NCI-H128 (cell line): ENCODE data around the gene PACS1.

ENCODE experiments used
- DNase-seq: peaks from one replicate; lab custom pipeline; 2025; ENCODE audit not compliant: unreplicated experiment; lab: John Stamatoyannopoulos, UW

The PACS1 gene

DNA sequence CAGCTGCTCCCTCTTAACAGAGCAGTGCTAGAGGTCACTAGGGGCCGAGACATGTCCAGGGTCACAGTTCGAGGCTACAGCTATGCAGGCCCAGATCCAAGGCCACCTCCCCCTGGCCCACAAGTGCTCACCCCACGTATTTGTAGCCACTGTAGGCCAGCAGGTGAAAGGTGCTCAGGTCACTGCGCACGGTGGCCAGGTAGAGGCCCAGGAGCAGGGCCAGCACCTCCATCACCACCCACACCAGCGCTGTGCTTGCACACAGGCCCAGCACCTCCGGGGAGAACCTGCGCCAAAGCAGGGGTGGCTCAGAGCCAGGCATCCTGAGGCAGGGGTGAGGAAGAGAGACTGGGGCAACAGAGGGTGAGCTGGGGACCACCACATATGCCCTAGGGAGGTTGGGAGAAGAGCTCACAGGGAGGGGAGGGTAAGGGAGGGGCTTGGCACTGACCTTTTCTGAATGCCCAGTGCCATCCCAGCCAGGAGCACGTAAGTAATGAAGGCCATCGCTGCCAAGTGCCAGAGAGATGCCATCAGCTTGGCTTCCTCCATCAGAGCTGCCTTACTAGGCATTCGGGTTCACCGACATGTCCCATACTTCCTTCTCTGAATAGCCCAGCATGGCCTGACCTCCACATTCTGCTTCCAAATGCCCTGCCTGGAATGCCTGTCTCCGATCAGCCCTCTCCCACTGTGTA is 215.3 kb downstream of the PACS1 start:
- DNase-seq = no peak

DNA sequence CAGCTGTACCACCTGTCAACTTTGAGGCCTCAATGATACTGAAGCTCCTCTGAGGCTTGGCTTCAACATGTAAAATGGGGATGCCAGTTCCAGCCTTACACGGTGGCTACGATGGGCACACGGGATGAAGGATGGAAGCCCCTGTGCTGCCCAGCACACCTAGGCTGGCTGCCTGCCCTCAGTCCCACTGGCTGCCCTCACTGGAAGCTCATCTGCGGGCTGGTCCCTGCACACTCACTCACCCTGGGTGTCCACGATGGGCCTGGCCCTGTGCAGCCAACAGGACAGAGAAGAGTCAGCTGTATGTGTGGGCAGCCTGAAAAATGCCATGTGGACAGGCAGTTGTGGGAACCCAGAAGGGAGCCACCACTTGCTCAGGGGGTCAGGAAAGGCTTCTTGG is 216.6 kb downstream of the PACS1 start:
- DNase-seq = no peak

DNA sequence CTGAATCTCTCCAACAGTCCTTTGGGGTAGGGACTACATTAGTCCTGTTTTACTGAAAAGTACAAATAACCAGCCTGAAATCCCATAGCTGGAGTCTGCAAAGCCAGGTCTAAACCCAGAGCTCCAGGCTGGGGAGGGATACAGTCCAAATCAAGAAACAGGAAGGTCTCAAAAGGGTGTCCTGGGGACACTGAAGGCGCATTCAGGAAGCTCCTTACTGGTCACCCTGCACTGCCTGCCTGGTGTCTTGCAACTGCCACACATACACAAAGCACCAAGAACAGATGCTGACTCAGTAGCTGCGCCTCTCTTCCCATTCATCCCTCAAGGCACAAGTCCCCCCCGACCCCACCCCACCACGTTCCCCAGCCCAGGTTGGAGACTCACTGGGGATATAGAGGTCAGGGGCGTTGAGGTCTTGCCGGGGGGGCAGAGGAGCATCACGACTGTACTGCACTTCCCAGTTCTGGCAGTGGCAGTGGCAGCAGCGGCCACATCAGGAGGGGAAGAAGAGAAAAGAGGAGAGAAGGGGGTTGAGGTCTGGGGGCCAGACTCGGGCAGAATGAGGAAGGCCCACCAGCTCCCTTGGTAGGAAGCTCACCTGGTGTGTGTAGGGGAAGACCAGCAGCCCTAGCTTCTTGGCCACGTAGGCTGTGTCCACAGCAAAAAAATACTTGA is 217.3 kb downstream of the PACS1 start:
- no peak for DNase-seq

DNA sequence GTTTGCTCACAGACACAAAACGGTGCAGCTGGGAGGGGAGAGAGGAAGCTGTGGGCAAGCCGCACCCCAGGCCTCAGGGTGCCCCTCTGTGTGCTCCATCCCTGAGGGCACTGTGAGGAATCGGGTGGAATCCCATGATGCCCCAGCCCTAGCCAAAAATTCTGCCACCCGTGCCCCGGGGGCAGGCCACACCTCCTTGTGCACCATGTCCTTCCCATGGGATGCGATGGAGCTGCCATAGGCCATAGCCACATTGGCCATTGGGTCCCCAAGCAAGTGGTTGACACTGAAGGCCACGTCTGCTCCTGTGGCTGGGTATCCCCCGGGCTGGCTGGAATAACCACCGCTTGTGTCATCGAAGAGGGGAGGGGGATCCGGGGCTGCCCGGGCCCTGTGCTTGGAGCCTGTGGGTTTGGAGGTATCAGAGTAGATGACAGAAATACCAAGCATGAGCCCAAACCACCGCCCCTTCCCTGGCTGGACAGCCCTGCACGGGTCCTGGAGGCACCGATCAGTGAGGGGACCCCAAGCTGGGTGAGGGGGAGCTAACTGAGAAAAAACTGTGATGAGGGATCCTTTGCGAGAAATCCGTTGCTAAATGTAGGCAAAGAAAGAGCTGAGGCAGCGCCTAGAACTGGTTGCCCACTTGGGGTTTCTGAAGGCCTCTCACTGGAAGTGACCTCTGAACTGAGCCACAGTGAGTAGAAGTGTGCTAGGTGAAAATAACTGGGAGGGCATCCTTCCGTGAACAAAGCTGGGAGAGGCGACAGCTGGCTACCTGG is 218.0 kb downstream of the PACS1 start:
- no peak for DNase-seq

DNA sequence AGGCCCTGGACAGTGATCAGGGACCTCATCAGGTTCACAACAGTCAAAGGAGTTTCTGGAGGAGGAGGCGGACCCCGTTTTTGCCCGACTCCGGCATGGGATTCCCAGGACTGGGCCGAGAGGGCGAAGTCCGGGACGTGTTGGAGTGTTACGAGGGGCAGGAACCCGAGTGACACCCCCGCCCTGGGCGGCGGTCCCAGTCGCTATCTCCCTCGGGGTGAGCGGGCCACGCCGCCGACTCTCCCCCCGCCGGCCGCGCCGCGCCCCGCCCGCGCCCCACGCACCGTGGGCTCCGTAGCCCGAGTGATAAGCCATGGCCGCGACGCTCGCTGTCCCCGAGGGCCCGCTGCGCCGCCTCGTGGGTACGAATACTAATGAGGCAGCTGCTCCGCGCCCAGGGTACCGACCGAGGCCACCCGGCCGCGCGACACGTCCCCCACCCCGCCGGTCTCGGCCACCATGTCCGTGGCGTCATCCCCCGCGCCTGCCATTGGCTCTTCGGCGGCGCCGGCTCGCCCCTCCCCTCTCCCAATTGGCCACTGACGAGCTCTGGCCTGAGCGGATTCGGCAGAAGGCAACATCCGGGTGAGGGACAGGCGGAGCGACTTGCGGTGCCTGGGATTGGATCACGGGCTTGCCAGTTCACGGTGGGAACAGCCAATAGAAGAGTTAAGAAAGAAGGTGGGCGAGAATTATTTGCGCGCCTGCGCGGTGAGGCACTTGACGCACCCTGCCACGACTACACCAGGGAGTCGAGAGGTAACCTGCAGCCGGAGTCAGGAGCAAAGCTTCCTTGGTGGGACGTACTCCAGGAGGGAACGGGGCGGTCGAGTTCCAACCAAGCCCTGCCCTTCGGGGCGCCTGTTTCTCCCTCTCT is 218.8 kb downstream of the PACS1 start, which contains the start of gene YIF1A:
YIF1A (minus strand) TSS at position 473 of the 877 bp plus-strand sequence; CDS start at position 315, 158 bp downstream.
- peak; percentile 97 for DNase-seq

DNA sequence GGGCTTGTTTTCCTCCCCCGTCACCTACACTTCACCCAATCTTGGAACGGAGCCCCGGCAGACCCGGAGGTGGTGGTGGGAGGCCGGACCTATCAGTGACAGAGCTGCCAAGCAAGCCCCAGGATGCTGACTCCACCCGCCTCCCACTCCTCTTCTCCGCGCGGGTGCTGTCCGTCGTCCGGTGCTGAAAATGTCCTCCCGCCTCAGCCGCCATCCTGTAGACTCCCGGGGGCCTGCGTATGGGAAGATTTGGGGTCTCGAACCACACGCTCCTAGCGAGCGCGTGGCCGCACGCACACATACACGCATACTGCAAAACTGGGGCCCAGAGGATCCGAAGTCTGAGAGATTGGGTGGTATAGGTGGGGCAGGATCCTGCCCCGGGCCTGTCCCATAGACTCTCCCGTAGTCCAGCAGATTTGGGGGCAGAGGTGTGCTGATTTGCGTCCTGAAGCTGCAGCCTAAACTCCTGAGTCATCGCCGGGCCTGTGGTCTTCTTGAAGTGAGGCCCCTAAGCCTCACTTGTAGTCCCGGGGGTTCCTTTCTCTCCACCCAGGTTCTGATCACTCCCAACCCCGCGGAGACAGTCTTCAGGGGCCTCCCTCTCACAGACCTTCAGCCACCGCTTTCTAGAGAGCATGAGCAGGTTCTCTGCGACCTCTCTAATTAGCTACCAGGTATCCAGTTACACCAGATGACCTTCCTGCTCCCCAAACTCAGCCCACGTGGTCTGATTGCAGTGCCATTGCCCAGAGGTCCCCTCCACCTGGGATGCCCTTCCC is 219.7 kb downstream of the PACS1 start:
- DNase-seq = no peak

DNA sequence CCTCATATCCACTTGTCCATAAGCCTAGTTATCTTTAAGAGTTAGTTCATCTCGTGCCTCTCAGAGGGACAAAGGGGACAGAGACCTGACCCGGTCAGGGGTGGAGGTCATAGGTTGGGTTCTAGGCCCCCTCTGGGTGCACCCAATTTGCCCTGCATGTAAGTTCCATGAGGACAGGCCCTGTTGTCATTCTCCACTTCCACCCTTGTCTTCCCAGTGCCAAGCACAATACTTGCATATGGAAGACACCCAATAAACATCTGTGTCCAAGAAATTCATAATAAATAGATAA is 220.2 kb downstream of the PACS1 start:
- DNase-seq = no peak

DNA sequence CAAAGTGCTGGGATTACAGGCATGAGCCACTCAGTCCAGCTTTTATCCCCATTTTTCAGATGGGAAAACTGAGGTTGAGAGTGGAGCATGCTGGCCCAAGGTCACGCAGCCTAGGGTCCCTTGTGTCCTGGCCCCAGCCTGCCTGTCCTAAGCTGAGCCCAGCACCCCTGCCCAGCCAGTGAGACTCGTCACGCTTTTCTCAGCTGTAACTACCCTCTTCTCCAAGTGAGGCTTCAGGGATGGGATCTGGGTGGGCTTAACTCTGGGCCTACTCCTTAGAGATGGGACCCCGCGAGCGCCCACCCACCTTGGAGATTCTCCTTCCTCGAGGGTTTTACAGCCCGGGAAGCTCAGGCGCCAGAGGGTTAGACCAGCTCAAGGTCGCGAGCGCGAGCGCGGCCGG is 221.2 kb downstream of the PACS1 start:
- DNase-seq = no peak

DNA sequence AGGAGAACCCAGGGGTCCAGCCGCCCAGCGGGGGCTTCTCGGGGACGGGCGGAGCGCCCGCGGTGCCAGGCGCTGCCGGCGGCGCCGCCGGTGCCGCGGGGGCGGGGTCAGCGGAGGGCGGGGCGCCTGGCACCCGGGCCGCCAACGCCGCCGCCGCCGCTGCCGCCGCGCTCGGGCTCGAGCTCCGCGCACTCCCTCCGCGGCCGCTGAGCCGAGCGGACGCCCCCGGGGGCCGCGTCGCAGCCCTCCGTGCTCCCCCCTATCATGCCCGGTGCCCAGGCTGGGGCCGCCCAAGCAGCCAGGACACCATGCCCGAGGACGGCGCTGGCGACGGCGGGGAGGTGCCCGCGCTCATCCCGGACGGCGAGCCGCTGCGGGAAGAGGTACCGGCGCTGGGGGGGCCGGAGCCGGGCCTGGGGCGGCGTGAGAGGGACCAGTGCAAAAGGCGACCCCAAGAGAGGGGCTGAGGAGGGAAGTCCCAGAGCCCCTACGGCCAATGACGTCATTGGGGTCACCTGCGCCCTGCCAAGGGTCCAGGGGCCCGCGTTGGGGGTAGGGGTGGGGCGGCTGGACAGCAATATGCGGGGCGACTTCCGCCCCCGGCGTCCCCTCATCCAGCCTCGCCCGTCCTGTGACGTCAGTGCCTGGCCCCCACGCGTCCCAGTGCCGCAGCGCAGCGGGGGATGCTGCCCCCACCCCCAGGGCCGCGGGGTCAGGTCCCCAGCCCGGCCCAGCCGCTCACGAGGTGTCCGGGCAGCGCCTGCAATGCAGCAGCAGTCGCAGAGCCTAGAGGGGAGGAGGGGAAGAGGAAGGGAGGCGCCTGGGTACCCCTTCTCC is 221.9 kb downstream of the PACS1 start, which contains the start of gene TMEM151A:
TMEM151A (plus strand) TSS at position 189 of the 837 bp plus-strand sequence; CDS start at position 309, 120 bp downstream.
- no peak for DNase-seq

DNA sequence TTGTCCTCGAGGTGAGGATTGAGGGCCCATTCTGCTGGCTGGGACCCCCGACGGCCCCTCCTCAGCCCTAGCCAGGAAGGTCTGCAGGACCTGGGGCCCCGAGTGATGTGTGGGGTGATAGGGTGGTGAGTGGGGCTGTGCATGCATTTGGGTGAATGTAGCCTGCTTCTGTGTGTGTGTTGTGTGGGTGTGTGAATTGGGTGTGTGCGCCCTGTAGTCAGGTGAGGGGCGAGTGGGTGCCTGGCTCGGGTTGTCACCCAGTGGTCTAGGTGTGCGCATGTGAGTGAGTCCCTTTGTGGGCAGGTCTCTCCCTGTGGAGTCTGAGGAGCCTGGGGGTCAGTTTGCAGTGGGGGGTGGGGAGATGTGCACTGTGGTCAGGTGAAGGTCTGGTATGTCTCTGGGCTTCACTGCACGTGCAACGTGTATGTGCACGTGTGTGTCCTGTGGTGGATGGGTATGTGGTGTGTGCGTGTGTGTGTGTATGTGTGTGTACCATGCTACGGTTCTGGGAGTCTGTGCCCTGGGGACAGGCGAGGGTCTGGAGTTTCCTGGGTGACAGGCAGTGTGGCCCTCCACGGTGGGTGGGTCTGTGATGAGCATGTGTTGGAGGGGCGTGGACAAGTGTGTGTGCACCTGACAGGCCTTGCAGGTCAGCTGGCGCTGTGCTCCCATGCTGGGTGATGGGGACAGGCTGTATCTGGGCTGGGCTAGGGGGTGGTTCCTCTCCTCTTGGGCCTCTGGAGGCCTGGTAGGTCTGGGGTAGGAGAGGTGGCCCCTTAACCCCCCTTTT is 222.7 kb downstream of the PACS1 start:
- no peak for DNase-seq

DNA sequence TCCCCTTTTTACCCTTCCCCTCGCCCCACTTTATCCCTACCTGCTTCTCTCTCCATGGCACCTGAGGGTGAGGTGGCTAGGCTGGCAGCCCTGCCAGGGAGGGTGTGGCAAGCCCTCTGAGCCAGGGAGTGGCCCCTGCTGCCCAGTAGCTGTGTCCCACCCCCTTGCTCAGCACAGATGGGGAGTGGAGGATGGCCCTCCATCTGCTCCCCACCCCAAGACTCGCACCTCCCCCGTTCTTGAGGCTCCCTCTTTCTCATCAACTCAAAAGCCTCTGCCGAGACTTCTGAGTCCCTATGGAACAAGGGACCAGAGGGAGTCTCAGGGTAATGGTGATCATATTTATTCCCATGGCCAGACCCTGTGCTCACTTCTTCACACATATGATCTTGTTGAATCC is 223.3 kb downstream of the PACS1 start:
- DNase-seq = no peak

DNA sequence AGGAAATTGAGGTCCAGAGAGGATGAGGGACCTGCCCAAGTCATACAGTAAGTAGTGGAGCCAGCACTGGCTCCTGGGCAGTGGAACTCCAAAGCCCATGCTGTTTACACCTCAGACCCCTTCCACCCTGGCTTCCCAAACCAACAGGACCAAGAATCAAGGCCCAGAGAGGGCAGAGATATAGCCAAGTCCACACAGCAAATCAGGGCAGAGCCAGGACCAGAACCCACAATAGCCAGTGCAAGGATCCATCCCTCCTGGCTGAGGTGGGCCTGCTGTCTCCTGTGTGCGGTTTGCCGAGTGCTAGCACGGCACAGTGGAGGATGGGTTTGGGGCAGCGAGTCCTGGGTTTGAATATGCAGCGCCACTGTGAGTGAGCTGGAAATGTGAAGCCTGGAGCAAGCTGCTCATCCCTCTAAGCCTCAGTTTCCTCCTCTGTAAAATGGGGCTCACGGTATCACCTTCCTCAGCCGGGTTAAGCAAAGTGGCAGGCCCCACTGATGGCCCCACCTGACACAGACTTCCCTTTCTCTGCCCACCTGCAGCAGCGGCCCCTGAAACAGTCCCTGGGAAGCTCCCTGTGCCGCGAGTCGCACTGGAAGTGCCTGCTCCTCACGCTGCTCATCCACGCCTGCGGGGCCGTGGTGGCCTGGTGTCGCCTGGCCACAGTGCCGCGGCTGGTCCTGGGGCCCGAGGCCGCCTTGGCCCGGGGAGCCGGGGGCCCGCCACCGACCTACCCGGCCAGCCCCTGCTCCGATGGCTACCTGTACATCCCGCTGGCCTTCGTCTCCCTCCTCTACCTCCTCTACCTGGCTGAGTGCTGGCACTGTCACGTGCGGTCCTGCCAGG is 223.9 kb downstream of the PACS1 start:
- no peak for DNase-seq
